Frontal cortex (tissue), 4 donors: ENCODE data around the gene GAB1. TPM values are rescaled to one million over a fixed set of nuclear protein-coding genes. Genes with fewer than 3 reads are reported as not detected.
"Not testable (repeated sequence)": the region's sequence is repeated elsewhere in the genome, so short reads cannot be mapped to it uniquely, and the experiment has no call there.

ENCODE experiments used
- DNase-seq, 2 donors: peaks; one replicate each; pipeline ENCODE4 v3.0.0; 2012; ENCODE audit warnings: low spot score in 2 of 2
- FAIRE-seq: peaks from 2 replicates; lab custom pipeline; 2012; peaks lifted over from hg19 to GRCh38; lab: Jason Lieb, UNC
- total RNA-seq: library from RNA; depleted of rRNA; stranded (reverse); fragments of >200 nt; gene quantifications from one replicate; pipeline ENCODE4 v1.2.3, GENCODE V29; 2014
- donor health status: control.
- donor health status: control.
- donor health status: control.

The GAB1 gene
- total RNA-seq, 1 donor from 2014 or later, result 15.5 TPM

GRCh38 chr4:143337600-143338287 lies 1.1 kb downstream of the GAB1 start:
- FAIRE-seq, result no peak
- DNase-seq, result no peak

- DNase-seq, result no peak
- FAIRE-seq, result no peak
These were observed 1.6 kb downstream of the GAB1 start for GRCh38 chr4:143338313-143338712.

GRCh38 chr4:143339497-143339896 lies 2.8 kb downstream of the GAB1 start:
- FAIRE-seq, result no peak
- DNase-seq, result no peak

GRCh38 chr4:143341186-143341755 lies 4.6 kb downstream of the GAB1 start:
- DNase-seq (no peak), FAIRE-seq (no peak)

- no peak for FAIRE-seq
- DNase-seq, result no peak
These were observed 6.7 kb downstream of the GAB1 start for GRCh38 chr4:143343276-143343831.

GRCh38 chr4:143344041-143344440 lies 7.4 kb downstream of the GAB1 start:
- DNase-seq (no peak), FAIRE-seq (no peak)

- no peak for FAIRE-seq
These were observed 8.1 kb downstream of the GAB1 start for GRCh38 chr4:143344774-143345173.

GRCh38 chr4:143345356-143345755 lies 8.7 kb downstream of the GAB1 start:
- DNase-seq (no peak), FAIRE-seq (no peak)

More at GRCh38 chr4:143344774-143345173, 8.1 kb downstream of the GAB1 start:
- DNase-seq, result no peak

- FAIRE-seq (no peak), DNase-seq (no peak)
These were observed 9.5 kb downstream of the GAB1 start for GRCh38 chr4:143346206-143346605.

- FAIRE-seq (no peak), DNase-seq (no peak)
These were observed 10.9 kb downstream of the GAB1 start for GRCh38 chr4:143347484-143348111.

GRCh38 chr4:143348233-143349077 lies 11.8 kb downstream of the GAB1 start:
- FAIRE-seq (no peak), DNase-seq (no peak)

- not testable (repeated sequence) for FAIRE-seq, DNase-seq
These were observed 13.3 kb downstream of the GAB1 start for GRCh38 chr4:143349858-143350527.

GRCh38 chr4:143351149-143351691 lies 14.5 kb downstream of the GAB1 start:
- no peak for DNase-seq
- FAIRE-seq, result no peak

- DNase-seq (no peak), FAIRE-seq (no peak)
These were observed 15.2 kb downstream of the GAB1 start for GRCh38 chr4:143351774-143352451.

GRCh38 chr4:143352720-143353119 lies 16.0 kb downstream of the GAB1 start:
- FAIRE-seq, result no peak
- DNase-seq, result no peak

GRCh38 chr4:143353797-143354196 lies 17.1 kb downstream of the GAB1 start:
- no peak for DNase-seq
- FAIRE-seq, result no peak

- FAIRE-seq, result no peak
These were observed 18.3 kb downstream of the GAB1 start for GRCh38 chr4:143354990-143355389.

GRCh38 chr4:143355540-143356217 lies 19.0 kb downstream of the GAB1 start:
- no peak for FAIRE-seq

More at GRCh38 chr4:143354990-143355389, 18.3 kb downstream of the GAB1 start:
- DNase-seq, result no peak

More at GRCh38 chr4:143355540-143356217, 19.0 kb downstream of the GAB1 start:
- no peak for DNase-seq
